HEK293 (cell line): ENCODE data around the gene PBXIP1.
A peak's percentile ranks its signal among the peaks of the same experiment; 100 is the strongest.

Experiments
- BCL11B ChIP-seq: fragments of 450-650 bp; formaldehyde crosslinking; IDR thresholded peaks from 2 replicates; pipeline ENCODE4 v1.5.1; 2016; ENCODE audit warnings: low read depth, missing biosample characterization, missing genetic modification characterization
- GLIS1 ChIP-seq: fragments of 450-650 bp; formaldehyde crosslinking; IDR thresholded peaks from 2 replicates; pipeline ENCODE4 v1.5.1; 2016; ENCODE audit warnings: missing biosample characterization, missing genetic modification characterization
- GLIS2 ChIP-seq: fragments of 450-650 bp; formaldehyde crosslinking; IDR thresholded peaks from 2 replicates; pipeline ENCODE4 v1.5.1; 2016; ENCODE audit warnings: missing biosample characterization, missing genetic modification characterization
- HOXC10 ChIP-seq: sonication (generic); formaldehyde crosslinking; IDR thresholded peaks from 2 replicates; pipeline ENCODE4 v1.8.1; 2023; ENCODE audit warnings: mild to moderate bottlenecking, missing genetic modification reagents
- KLF17 ChIP-seq: fragments of 450-650 bp; formaldehyde crosslinking; IDR thresholded peaks from 2 replicates; pipeline ENCODE4 v1.5.1; 2016; ENCODE audit warnings: missing biosample characterization, missing genetic modification characterization
- PBX3 ChIP-seq: sonication (generic); formaldehyde crosslinking; IDR thresholded peaks from 2 replicates; pipeline ENCODE4 v1.8.1; 2022; ENCODE audit warnings: mild to moderate bottlenecking, moderate library complexity, missing genetic modification reagents
- TCF7L2 ChIP-seq: IDR thresholded peaks from 2 replicates; pipeline ENCODE4 v1.6.1; 2011; ENCODE audit warnings: low read depth, mild to moderate bottlenecking, inconsistent platforms, low read length, moderate library complexity, borderline replicate concordance
- ZBTB1 ChIP-seq: fragments of 450-650 bp; formaldehyde crosslinking; IDR thresholded peaks from 2 replicates; pipeline ENCODE4 v1.5.1; 2016; ENCODE audit warnings: missing biosample characterization, missing genetic modification characterization
- ZBTB17 ChIP-seq: fragments of 450-650 bp; formaldehyde crosslinking; IDR thresholded peaks from 2 replicates; pipeline ENCODE4 v1.5.1; 2016; ENCODE audit warnings: missing biosample characterization, missing genetic modification characterization
- ZBTB21 ChIP-seq: fragments of 450-650 bp; formaldehyde crosslinking; IDR thresholded peaks from 2 replicates; pipeline ENCODE4 v1.5.1; 2017; ENCODE audit warnings: missing biosample characterization, missing genetic modification characterization
- ZBTB7A ChIP-seq: fragments of 450-650 bp; formaldehyde crosslinking; IDR thresholded peaks from 2 replicates; pipeline ENCODE4 v1.5.1; 2016; ENCODE audit warnings: low read depth, missing biosample characterization, missing genetic modification characterization
- ZBTB8A ChIP-seq: fragments of 450-650 bp; formaldehyde crosslinking; IDR thresholded peaks from 2 replicates; pipeline ENCODE4 v1.5.1; 2016; ENCODE audit warnings: missing biosample characterization, missing genetic modification characterization
- ZIC2 ChIP-seq: fragments of 450-650 bp; formaldehyde crosslinking; IDR thresholded peaks from 2 replicates; pipeline ENCODE4 v1.5.1; 2016; ENCODE audit warnings: missing biosample characterization, missing genetic modification characterization
- ZNF155 ChIP-seq: fragments of 450-650 bp; formaldehyde crosslinking; IDR thresholded peaks from 2 replicates; pipeline ENCODE4 v1.5.1; 2016; ENCODE audit warnings: missing biosample characterization, missing genetic modification characterization
- ZNF157 ChIP-seq: fragments of 450-650 bp; formaldehyde crosslinking; IDR thresholded peaks from 2 replicates; pipeline ENCODE4 v1.5.1; 2016; ENCODE audit warnings: missing biosample characterization, missing genetic modification characterization
- ZNF221 ChIP-seq: fragments of 450-650 bp; formaldehyde crosslinking; IDR thresholded peaks from 2 replicates; pipeline ENCODE4 v1.5.1; 2017; ENCODE audit warnings: missing biosample characterization, missing genetic modification characterization, borderline replicate concordance
- ZNF26 ChIP-seq: fragments of 450-650 bp; formaldehyde crosslinking; IDR thresholded peaks from 2 replicates; pipeline ENCODE4 v1.5.1; 2016; ENCODE audit warnings: missing biosample characterization, missing genetic modification characterization
- ZNF37A ChIP-seq: fragments of 450-650 bp; IDR thresholded peaks from 2 replicates; pipeline ENCODE4 v1.5.1; 2018; ENCODE audit warnings: missing biosample characterization, missing genetic modification characterization
- ZNF394 ChIP-seq: fragments of 450-650 bp; formaldehyde crosslinking; IDR thresholded peaks from 2 replicates; pipeline ENCODE4 v1.5.1; 2016; ENCODE audit warnings: missing biosample characterization, missing genetic modification characterization, mild to moderate bottlenecking, moderate library complexity, borderline replicate concordance
- ZNF510 ChIP-seq: fragments of 450-650 bp; formaldehyde crosslinking; IDR thresholded peaks from 2 replicates; pipeline ENCODE4 v1.5.1; 2018; ENCODE audit warnings: mild to moderate bottlenecking, missing genetic modification characterization, missing biosample characterization; ENCODE audit not compliant: insufficient replicate concordance
- ZNF610 ChIP-seq: fragments of 450-650 bp; formaldehyde crosslinking; IDR thresholded peaks from 2 replicates; pipeline ENCODE4 v1.5.1; 2016; ENCODE audit warnings: missing biosample characterization, missing genetic modification characterization, borderline replicate concordance
- ZNF623 ChIP-seq: fragments of 450-650 bp; formaldehyde crosslinking; IDR thresholded peaks from 2 replicates; pipeline ENCODE4 v1.5.1; 2016; ENCODE audit warnings: missing biosample characterization, missing genetic modification characterization
- ZNF654 ChIP-seq: fragments of 450-650 bp; formaldehyde crosslinking; IDR thresholded peaks from 2 replicates; pipeline ENCODE4 v1.5.1; 2016; ENCODE audit warnings: low read depth, missing biosample characterization, missing genetic modification characterization
- ZNF707 ChIP-seq: fragments of 450-650 bp; formaldehyde crosslinking; IDR thresholded peaks from 2 replicates; pipeline ENCODE4 v1.5.1; 2016; ENCODE audit warnings: missing biosample characterization, missing genetic modification characterization
- TF ChIP-seq, protein P1 (sequence below): fragments of 450-650 bp; formaldehyde crosslinking; IDR thresholded peaks from 2 replicates; pipeline ENCODE4 v1.5.1; 2016; ENCODE audit warnings: missing biosample characterization, missing genetic modification characterization
- TF ChIP-seq, protein P2 (sequence below): fragments of 450-650 bp; formaldehyde crosslinking; IDR thresholded peaks from 2 replicates; pipeline ENCODE4 v1.5.1; 2016; ENCODE audit warnings: missing biosample characterization, missing genetic modification characterization
- TF ChIP-seq, protein P3 (sequence below): fragments of 450-650 bp; formaldehyde crosslinking; IDR thresholded peaks from 2 replicates; pipeline ENCODE4 v1.5.1; 2017; ENCODE audit warnings: missing biosample characterization, missing genetic modification characterization
- TF ChIP-seq, protein P4 (sequence below): fragments of 450-650 bp; formaldehyde crosslinking; IDR thresholded peaks from 2 replicates; pipeline ENCODE4 v1.5.1; 2016; ENCODE audit warnings: missing biosample characterization, missing genetic modification characterization

PBXIP1 gene

GRCh38 chr1:154998818-154999570, 43.1 kb upstream of the PBXIP1 start (continued):
- TF ChIP-seq, protein P1, sequence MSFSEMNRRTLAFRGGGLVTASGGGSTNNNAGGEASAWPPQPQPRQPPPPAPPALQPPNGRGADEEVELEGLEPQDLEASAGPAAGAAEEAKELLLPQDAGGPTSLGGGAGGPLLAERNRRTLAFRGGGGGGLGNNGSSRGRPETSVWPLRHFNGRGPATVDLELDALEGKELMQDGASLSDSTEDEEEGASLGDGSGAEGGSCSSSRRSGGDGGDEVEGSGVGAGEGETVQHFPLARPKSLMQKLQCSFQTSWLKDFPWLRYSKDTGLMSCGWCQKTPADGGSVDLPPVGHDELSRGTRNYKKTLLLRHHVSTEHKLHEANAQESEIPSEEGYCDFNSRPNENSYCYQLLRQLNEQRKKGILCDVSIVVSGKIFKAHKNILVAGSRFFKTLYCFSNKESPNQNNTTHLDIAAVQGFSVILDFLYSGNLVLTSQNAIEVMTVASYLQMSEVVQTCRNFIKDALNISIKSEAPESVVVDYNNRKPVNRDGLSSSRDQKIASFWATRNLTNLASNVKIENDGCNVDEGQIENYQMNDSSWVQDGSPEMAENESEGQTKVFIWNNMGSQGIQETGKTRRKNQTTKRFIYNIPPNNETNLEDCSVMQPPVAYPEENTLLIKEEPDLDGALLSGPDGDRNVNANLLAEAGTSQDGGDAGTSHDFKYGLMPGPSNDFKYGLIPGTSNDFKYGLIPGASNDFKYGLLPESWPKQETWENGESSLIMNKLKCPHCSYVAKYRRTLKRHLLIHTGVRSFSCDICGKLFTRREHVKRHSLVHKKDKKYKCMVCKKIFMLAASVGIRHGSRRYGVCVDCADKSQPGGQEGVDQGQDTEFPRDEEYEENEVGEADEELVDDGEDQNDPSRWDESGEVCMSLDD (tag by site-specific recombination) = peak; percentile 66
- TF ChIP-seq ZBTB7A (no peak), ZNF26 (no peak), KLF17 (tag by site-specific recombination) (0 out of 2 replicates have a peak, but pooled peaks have one; percentile 15), ZIC2 (tag by site-specific recombination) (0 out of 2 replicates have a peak, but pooled peaks have one; percentile 15), ZNF221 (no peak), ZNF394 (tag by site-specific recombination) (peak; percentile 45; the same call in 1 of the 2 replicates), ZNF610 (tag by site-specific recombination) (no peak), ZBTB8A (peak; percentile 45), HOXC10 (no peak), ZNF654 (tag by site-specific recombination) (peak; percentile 41), ZBTB17 (tag by site-specific recombination) (peak; percentile 76), ZNF510 (tag by site-specific recombination) (no peak), GLIS1 (tag by site-specific recombination) (peak; percentile 51), GLIS2 (tag by site-specific recombination) (peak; percentile 63), ZNF623 (tag by site-specific recombination) (no peak), TCF7L2 (peak; percentile 80; the same call in 1 of the 2 replicates), ZNF157 (no peak), ZBTB21 (tag by site-specific recombination) (no peak), BCL11B (tag by site-specific recombination) (no peak), ZBTB1 (tag by site-specific recombination) (no peak), ZNF37A (tag by site-specific recombination) (no peak), PBX3 (CRISPR knock-in tag) (no peak), ZNF155 (tag by site-specific recombination) (no peak), ZNF707 (no peak)
- TF ChIP-seq, protein P2, sequence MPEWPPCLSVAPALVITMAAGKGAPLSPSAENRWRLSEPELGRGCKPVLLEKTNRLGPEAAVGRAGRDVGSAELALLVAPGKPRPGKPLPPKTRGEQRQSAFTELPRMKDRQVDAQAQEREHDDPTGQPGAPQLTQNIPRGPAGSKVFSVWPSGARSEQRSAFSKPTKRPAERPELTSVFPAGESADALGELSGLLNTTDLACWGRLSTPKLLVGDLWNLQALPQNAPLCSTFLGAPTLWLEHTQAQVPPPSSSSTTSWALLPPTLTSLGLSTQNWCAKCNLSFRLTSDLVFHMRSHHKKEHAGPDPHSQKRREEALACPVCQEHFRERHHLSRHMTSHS (tag by site-specific recombination) = no peak
- TF ChIP-seq, protein P3, sequence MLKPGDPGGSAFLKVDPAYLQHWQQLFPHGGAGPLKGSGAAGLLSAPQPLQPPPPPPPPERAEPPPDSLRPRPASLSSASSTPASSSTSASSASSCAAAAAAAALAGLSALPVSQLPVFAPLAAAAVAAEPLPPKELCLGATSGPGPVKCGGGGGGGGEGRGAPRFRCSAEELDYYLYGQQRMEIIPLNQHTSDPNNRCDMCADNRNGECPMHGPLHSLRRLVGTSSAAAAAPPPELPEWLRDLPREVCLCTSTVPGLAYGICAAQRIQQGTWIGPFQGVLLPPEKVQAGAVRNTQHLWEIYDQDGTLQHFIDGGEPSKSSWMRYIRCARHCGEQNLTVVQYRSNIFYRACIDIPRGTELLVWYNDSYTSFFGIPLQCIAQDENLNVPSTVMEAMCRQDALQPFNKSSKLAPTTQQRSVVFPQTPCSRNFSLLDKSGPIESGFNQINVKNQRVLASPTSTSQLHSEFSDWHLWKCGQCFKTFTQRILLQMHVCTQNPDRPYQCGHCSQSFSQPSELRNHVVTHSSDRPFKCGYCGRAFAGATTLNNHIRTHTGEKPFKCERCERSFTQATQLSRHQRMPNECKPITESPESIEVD (tag by site-specific recombination) = no peak
- TF ChIP-seq, protein P4, sequence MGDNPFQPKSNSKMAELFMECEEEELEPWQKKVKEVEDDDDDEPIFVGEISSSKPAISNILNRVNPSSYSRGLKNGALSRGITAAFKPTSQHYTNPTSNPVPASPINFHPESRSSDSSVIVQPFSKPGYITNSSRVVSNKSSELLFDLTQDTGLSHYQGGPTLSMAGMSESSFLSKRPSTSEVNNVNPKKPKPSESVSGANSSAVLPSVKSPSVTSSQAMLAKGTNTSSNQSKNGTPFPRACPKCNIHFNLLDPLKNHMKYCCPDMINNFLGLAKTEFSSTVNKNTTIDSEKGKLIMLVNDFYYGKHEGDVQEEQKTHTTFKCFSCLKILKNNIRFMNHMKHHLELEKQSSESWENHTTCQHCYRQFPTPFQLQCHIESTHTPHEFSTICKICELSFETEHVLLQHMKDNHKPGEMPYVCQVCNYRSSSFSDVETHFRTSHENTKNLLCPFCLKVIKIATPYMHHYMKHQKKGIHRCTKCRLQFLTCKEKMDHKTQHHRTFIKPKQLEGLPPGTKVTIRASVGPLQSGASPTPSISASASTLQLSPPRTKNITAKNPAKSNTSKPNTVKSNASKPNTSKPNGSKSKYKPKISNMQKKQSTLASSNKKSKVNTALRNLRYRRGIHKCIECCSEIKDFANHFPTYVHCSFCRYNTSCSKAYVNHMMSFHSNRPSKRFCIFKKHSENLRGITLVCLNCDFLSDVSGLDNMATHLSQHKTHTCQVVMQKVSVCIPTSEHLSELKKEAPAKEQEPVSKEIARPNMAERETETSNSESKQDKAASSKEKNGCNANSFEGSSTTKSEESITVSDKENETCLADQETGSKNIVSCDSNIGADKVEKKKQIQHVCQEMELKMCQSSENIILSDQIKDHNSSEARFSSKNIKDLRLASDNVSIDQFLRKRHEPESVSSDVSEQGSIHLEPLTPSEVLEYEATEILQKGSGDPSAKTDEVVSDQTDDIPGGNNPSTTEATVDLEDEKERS (tag by site-specific recombination) = no peak
